GM21717 (cell line): ENCODE results near the gene VWCE.

Source experiments
- ATAC-seq: cut with Tn5 transposase; IDR thresholded peaks from one replicate; pipeline ENCODE4 v1.9.1; 2021; ENCODE audit warnings: mild to moderate bottlenecking, moderate library complexity; ENCODE audit not compliant: unreplicated experiment

Gene VWCE

DNA sequence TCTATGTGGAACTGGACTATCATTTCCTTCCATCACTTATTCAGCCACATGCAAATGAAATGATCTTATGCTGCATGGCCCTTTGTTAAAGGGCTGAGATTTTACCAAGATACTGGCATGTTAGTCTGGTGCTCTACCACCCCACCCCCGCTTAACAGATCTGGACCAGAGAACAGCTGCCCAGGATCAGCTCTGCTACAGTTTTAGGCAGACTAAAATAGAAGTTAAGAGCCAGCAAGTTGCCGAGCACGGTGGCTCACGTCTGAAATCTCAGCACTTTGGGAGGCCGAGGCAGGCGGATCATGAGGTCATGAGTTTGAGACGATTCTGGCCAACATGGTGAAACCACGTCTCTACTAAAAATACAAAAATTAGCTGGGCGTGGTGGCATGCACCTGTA lies 33.2 kb upstream of the VWCE start:
- ATAC-seq: no peak

DNA sequence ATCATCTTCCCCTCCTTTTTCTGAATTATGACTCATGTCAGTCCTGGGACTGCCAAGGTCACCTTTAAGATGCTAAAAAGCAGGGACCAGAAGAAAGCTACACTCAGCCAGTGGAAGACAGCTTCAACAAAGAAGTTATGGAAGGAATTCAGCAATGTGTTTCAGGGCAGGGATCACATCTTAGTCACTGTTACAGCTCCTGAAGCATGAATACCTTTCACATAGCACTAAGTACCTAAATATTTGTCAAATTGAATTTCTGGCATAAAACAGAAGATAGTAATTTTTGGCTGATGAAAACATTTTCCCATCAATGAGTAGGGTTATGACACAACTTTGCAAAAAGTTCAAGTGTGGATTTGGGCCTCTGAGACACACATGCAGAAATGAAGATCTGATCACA lies 32.6 kb upstream of the VWCE start:
- no peak for ATAC-seq

DNA sequence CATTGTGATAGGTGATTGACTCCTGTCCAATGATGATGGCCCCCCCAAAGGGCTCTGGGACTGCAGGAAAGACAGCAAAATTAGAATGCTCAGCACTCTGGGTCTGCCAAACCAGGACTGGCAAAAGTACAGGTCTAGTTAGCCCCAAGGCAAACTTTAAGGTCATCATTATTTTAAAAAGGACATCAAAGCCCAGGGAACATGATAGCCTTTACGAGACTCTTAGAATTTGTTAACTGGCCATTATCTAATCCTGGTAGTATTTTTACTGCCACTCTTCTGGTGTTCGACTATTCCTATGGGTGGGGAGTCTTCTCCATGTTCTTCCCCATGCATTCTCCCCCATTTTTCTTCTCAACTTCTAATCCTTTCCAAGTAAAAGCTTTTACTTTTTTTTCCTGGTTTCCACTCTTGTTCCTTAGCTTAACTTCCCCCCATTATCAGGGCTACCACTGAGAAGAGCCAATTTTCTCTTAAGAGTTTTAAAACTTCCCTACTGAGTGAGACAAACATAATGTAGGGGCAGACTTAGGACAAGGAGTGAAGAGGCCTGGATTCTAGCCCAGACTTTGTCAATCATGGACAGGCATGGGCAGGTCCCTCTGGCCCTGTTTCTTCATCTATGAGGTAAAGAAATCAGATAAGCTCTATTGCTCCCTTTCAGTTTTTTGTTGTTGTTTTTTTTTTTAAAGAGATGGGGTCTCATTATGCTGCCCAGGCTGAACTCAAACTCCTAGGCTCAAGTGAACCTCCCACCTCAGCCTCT lies 30.7 kb upstream of the VWCE start:
- no peak for ATAC-seq

DNA sequence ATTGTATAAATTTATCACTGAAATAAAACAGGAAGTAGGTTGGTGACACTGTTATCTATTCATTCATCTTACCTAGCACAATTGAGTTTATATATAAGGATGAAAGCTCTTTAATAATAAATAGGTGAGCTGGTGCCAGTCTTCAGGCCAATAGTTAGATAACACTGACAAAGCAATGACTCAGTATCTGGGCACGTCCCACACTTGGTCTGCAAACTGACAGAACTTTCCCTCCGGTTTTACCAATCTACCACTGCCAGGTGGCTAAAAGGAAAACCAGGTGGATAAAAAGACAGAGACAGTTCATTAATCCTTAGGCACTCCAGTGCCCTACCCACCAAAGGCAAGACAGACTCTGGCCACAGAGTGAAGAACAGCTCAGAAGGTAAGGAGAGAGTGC lies 20.1 kb upstream of the VWCE start:
- no peak for ATAC-seq

DNA sequence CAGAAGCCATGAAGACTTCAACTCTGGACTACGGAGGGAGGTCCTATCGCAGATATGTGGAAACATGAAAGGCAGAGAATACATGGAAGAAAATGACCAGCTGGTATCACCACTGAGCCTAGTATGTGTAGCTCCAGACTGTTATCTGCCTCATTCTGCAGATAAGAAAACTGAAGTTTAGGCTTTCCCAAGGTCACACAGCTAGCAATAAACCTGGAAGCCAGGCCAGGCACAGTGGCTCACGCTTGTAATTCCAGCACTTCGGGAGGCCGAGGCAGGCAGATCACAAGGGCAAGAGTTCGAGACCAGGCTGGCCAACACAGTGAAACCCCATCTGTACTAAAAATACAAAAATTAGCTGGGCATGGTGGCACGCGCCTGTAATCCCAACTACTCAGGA lies 15.6 kb upstream of the VWCE start:
- ATAC-seq: no peak

DNA sequence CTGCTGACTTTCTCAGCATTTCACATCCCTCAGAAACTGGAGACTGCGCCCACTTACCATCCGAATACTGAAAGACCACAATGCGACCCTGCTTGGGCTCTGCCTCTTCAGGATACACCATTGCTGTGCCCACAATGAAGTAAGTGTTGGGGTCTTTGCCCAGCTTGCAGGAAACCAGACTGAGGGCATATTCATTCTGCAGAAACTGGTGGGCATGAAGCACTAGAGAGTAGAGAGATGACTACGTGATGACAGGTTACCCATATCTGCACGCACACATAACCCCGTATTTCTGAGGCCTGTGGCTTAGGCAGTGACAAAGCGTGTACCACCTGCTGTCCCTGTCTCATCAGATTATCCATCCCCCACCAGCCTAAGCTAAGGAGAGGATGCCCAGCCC lies 14.6 kb upstream of the VWCE start:
- no peak for ATAC-seq

DNA sequence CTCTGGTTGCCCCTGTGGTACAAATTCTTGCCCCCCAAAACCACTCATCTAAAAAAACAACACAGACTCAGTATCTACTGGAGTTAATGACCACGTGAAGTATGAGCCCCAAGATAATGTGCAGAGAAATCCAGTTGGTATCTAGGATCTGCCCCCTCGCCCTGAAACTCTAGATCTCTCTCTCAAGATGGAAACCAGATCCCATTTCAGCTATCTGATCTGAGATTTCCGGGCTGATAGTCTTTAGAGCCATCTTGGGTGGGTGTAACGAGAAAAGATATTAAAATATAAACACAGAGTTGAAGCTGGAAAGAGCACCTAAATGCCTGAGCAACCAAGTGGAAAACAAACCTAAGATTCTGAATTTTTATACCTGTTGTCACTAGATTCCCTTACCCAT lies 14.0 kb upstream of the VWCE start:
- no peak for ATAC-seq

DNA sequence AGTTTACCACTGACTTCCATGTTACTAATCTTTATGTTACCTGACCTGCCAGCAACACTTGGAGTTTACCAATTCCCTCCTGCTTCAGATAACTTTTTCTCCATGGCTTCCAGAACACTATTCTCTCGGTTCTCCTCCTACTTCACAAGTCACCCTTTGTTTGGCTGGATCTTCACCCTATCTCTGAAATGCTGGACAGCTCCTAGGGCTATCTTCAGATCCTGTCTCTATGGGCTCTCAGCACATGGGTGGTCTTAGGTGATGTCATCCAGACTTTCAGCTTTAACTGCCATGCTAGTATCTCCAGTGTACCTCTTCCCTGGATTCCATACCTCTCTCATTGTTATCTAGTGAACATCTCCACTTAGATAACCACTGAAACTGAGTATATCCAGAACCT lies 12.2 kb upstream of the VWCE start:
- ATAC-seq: no peak

DNA sequence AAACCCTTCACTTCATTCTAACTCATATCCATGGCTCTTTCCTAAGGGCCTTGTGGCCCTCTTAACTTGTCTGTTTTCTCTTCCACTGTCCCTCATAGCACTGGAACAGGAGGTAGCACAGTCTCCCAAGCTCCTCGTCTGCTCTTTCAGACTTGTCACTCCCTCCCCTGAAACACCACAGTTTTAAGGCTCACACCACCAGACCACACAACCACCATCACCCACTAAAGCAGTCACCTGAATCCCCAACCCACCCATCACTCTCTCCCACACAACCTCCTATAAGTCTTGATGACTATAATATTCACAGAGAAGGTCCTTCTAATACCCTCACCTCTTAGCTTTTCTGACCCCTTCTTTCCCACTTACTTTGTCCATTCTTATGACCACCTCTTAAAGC lies 11.1 kb upstream of the VWCE start:
- ATAC-seq: no peak

DNA sequence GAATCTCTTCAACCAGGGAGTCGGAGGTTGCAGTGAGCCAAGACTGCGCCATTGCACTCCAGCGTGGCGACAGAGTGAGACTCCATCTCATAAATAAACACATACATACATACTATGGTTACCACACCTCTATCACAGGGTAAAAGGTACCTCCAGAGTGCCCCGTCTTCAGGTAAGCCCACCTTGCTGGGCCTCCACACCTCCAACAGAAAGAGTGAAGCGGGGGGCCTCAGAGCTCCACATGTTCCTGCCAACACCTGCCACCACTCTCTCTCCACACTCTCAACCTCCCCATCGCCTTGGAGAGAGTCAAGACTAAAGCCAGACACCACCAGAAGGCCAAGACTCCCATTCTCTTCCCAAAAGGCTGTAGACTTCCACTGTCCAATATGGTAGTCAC lies 10.3 kb upstream of the VWCE start:
- ATAC-seq: no peak

DNA sequence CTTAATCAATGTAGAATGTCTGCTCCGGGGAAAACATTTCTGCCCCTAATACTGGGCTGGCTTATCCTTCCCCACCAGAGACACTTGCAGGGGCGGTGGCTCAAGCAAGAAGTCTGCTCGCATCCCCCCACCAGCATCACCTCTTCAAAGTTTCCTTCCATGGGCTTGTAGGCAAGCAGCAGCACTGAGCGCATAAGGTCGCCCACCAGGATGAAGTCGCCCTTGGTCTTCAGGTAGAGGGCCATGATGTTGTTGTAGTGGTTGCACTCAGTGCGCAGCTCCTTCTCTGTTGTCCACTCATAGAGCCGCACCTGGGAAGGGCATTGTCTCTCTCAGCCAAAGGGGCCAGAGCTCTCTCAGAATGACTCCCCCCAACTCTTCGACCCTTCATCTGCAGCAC lies 8.6 kb upstream of the VWCE start:
- ATAC-seq: no peak

DNA sequence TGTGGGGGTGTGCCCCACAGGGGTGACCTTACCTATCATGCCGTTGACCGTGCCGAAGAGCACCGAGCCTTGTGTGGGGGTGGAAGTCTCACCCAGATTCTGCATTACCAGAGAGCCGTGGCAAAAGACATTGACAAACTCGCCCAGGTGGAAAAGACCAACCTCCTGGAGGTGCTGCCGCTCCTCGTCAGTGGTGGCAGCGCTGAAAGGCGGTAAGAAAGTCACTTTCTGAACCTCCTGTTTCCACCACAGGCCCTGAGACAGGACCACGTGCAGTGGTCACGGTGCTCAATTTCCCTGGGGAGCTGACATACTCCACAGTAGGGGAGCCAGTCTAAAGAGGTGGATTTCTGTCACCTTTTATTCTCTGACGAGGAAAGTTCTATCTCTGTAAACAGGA lies 7.4 kb upstream of the VWCE start:
- no peak for ATAC-seq

DNA sequence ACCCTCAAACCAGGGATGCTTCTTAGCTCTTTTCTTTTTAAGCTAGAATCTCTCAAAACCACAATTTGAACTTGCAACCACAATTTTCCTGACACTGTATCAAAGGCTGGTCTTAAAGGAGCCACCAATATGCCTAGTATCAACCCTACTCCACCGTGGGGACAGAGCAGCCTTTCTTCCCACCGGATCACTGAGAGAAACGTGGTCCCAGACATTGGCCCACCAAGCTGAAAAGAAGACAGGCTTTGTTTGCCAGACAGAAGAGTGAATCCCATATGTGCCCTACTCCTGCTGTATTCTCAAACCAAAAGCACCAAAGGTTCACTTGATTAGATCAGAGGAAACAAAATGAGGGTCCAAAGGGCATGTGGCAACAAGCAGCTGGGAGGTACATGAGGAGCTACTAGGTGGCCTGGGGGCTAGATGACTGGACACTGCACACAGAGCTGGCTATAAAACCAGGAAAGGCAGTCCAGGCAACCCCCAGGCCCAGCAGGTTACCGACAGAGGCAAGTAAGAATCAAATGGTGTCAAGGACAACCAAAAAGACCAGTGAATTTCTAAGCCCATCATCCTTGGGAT lies 3.6 kb upstream of the VWCE start:
- ATAC-seq: no peak

DNA sequence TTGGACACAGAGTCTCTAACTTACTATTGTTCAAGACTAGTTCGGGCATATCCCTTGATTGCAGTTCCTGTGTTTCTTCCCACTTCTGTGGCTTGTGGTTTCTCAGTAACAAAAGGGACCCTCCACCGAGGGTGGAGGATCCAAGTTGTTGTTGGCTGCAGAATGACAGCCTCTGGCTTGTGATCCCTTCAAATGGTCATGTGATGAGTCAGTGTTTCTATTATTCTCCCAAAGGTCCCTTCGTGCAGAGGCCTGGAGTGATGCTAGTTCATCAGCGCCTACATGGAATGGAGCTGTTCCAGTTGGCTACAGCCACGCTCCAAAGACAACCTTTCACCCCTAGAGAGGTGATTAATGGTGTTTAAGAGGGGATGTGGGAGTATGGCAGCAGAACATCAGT lies 2.6 kb upstream of the VWCE start:
- ATAC-seq: no peak

DNA sequence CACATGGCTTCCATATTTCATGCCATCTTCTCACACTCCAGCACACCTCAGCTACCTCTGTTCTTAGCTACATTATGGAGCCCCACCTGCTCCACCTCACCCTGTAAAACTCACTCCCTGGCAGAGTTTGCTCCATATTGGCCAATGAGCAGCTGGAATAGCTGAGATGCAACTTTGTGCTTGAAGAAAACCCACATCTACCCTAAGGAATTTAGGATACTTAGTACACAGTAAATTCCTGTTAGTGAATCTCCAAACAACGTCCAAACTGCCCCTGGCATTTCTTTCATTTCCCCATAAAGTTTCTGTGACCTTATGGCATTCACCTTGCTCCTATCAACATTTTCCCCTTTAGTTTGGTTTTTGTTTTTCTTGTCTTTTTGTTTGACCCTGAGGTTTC lies 2.2 kb upstream of the VWCE start:
- no peak for ATAC-seq

DNA sequence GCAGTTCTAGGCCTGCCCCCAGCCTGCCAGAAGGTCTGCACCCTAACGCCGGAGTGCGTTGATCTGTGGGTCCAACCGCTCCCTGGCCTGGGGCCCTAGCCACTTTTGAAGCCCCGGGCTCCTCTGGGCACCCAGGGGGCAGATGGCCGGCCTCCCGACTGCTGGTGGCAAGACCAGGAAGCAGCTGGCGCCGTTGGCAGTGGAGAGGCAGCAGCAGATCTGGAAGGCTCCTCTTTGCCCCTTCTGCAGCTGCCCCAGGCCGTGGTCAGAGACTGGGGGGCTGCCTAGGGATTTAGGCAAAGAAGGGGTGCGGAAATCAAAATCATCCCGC lies 445 bp upstream of the VWCE start:
- no peak for ATAC-seq

DNA sequence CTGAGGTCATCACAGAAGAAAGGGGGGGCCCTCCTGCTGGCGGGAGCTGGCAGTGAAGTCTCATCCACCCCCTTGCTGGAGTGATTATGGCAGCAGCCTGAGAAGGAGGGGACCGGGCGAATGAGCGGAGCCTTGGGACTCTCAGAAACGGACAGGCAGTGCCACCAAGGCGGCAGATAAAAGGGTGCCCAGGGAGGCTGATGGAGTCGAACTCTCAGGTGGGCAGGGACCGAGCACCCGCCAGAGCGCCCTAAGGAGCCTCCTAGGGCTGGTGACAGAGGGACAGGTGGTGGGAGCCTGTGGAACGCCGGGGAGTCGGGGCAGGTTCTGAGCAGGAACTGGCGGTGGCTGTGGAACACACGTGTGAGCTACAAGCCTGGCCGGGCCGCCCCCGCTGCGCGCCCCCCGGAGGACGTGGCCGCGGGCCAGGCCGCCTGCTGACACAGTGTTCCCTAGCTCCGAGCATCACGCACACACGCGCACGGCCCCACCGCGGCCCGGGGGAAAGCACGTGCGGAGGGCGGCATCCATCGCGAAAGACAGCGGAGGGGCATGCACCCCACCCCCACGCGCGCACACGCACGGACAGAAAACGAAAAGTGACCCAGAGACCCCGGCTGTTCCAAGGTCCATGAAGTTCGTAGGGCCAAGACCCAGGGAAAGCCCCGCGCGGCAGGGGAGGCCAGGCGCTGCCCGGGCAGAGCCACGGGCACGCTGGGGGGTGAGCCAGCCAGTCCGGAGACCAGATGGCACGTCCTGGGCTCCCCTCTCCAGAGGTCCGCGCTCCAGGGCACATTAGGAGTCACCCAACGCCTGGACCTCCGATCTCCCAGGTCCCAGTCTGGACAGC lies 1.0 kb downstream of the VWCE start:
- peak; percentile 37 for ATAC-seq

DNA sequence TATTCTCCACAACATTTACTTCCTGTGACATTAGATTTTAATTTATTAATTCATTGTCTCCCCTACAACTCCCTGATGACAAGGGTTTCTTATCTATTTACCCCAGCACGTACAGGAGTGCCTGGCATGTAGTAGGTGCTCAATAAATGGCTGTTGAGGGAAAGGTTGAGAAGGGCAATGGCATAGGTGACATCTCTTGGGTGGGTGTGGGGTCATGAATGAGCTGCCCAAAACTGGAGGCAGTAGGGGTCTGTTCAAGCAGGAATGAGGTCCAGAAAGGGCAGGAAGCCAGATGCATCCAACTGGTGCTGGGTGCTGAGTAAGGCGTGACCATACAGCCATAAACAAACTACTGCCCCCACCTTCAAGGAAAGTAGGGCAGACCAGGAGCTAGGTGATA lies 2.8 kb downstream of the VWCE start:
- ATAC-seq: no peak

DNA sequence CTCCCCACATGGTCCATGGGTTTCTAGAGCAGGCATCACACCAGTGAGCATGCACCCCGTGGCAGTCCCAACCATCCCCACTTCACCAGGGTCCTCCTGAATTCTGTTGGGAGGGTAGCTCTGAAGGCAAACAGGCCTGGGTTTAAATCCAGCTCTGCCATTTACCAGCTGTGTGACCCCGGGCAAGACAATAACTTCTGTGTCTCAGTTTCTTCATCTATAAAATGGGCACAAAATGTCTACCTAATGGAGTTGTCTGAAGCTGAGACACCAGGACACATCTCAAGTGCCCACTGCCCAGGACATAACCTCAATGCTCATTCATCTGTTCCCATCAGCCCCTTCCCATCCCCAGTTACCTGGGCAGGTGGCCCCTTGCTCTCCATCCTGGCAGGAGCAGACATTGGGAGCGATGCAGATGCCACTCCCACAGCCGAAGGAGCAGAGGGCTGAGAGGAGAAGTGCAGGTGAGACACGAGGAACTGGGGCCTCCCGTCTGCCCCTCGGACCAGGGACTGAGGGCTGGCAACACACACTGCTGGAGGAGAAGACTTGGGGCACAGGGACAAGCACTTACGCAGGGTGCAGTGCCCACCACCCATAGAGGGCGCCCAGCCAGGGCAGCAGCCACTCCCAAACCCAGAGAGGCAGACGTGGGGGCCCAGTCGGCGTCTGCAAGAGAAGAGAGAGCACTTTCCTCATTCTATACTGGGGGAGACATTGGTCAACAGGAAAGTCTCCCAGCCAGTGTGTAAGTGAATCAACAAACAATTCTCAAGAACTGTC lies 4.0 kb downstream of the VWCE start:
- ATAC-seq: no peak

DNA sequence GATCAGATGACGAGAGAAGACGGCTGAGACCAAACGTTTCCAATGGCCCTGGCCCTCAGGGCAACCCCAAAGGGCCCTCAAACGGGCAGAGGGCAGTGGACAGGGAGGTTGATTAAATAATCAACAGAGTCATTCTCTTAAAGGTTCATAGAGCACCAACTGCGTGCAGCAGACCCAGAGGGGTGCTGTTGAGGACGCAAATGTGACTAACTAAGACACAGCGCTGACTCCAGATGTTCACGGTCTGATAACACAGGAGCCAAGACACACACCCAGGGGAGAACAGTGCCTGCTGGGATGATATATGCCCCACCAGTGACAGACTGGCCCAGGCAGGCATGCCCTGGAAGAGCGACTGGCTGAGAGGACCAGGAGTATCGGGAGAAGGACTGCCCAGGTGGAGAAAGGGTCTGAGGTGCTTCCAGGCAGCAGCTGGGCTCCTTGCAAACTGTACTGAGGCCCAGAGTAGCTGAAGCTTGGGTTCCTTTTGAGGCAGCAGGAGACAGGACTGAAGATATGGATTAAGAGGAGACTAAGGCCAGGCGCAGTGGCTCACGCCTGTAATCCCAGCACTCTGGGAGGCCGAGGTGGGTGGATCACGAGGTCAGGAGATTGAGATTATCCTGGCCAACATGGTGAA lies 7.7 kb downstream of the VWCE start:
- no peak for ATAC-seq

DNA sequence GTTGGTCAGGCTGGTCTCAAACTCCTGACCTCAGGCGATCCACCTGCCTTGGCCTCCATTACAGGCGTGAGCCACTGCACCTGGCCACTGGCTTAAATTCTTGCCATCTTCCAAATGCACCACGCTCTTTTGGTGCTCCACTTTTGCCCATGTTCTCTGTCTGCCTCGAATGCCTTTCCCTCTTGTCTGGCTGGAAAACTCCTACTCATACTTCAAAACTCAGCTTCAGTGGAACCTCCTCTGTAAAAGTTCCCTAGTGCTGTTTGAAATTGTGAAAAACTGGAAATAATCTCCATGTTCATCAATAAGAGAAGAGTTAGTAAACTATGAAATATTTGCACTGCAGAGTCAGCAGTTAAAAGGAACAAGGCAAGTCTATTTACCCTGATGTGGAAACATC lies 11.5 kb downstream of the VWCE start:
- no peak for ATAC-seq
